SK-N-SH treated with all-trans-retinoic acid at 6 μM for 48 hours (cell line): Measurements from ENCODE around the gene SDK1.
A peak's percentile ranks its signal among the peaks of the same experiment; 100 is the strongest.

Experiments used
- ATAC-seq: fragments of 200-7000 bp; cut with Tn5 transposase; 3 replicates; pipeline ENCODE4 v1.9.1; 2020; ENCODE audit warnings: mild to moderate bottlenecking, moderate library complexity
- BACH2 ChIP-seq: fragments of 250-450 bp; sonication (Bioruptor Pico); IDR thresholded peaks from 2 replicates; pipeline ENCODE4 v1.9.0; 2021; ENCODE audit warnings: mild to moderate bottlenecking, borderline replicate concordance
- CSDC2 ChIP-seq: fragments of 250-450 bp; sonication (Bioruptor Pico); IDR thresholded peaks from 2 replicates; pipeline ENCODE4 v1.5.0; 2020; ENCODE audit warnings: mild to moderate bottlenecking, moderate library complexity
- ESRRG ChIP-seq: fragments of 250-450 bp; sonication (Bioruptor Pico); IDR thresholded peaks from 2 replicates; pipeline ENCODE4 v1.6.1; 2021; ENCODE audit warnings: mild to moderate bottlenecking
- GLIS3 ChIP-seq: fragments of 250-450 bp; sonication (Bioruptor Pico); IDR thresholded peaks from 2 replicates; pipeline ENCODE4 v1.5.0; 2020; ENCODE audit warnings: mild to moderate bottlenecking, moderate library complexity
- OSR1 ChIP-seq: fragments of 250-450 bp; sonication (Bioruptor Pico); IDR thresholded peaks from 2 replicates; pipeline ENCODE4 v1.8.0; 2022; ENCODE audit warnings: moderate library complexity, mild to moderate bottlenecking, inconsistent platforms
- RARB ChIP-seq: fragments of 250-450 bp; sonication (Bioruptor Pico); IDR thresholded peaks from 2 replicates; pipeline ENCODE4 v1.8.0; 2021; ENCODE audit warnings: mild to moderate bottlenecking, moderate library complexity
- SNAI2 ChIP-seq: fragments of 250-450 bp; sonication (Bioruptor Pico); IDR thresholded peaks from 2 replicates; pipeline ENCODE4 v1.5.0; 2020; ENCODE audit warnings: mild to moderate bottlenecking, moderate library complexity
- TCF4 ChIP-seq: fragments of 250-450 bp; sonication (Bioruptor Pico); IDR thresholded peaks from 2 replicates; pipeline ENCODE4 v1.8.0; 2021; ENCODE audit warnings: mild to moderate bottlenecking, moderate library complexity, borderline replicate concordance
- ZC3H10 ChIP-seq: fragments of 250-450 bp; sonication (Bioruptor Pico); IDR thresholded peaks from 2 replicates; pipeline ENCODE4 v1.5.1; 2021; ENCODE audit warnings: mild to moderate bottlenecking, moderate library complexity
- ZFP30 ChIP-seq: fragments of 450-650 bp; formaldehyde crosslinking; IDR thresholded peaks from 2 replicates; pipeline ENCODE4 v1.5.0; 2022; ENCODE audit warnings: mild to moderate bottlenecking, moderate library complexity
- ZNF565 ChIP-seq: fragments of 450-650 bp; formaldehyde crosslinking; conservative IDR thresholded peaks from 2 replicates; pipeline ENCODE4 v1.5.0; 2020; ENCODE audit warnings: low read depth, mild to moderate bottlenecking, moderate library complexity
- ZNF70 ChIP-seq: fragments of 450-650 bp; formaldehyde crosslinking; IDR thresholded peaks from 2 replicates; pipeline ENCODE4 v1.5.0; 2020; ENCODE audit warnings: mild to moderate bottlenecking, moderate library complexity
- ZNF8 ChIP-seq: fragments of 450-650 bp; formaldehyde crosslinking; IDR thresholded peaks from 2 replicates; pipeline ENCODE4 v1.5.0; 2020; ENCODE audit warnings: mild to moderate bottlenecking, moderate library complexity
- TF ChIP-seq, protein P1 (sequence below): fragments of 250-450 bp; sonication (Bioruptor Pico); IDR thresholded peaks from 2 replicates; pipeline ENCODE4 v1.5.0; 2020; ENCODE audit warnings: mild to moderate bottlenecking, moderate library complexity
- TF ChIP-seq, protein P2 (sequence below): fragments of 250-450 bp; sonication (Bioruptor Pico); IDR thresholded peaks from 2 replicates; pipeline ENCODE4 v1.8.0; 2021; ENCODE audit warnings: low read depth, mild to moderate bottlenecking, moderate library complexity, borderline replicate concordance
- TF ChIP-seq, protein P3 (sequence below): fragments of 250-450 bp; sonication (Bioruptor Pico); IDR thresholded peaks from 2 replicates; pipeline ENCODE4 v1.5.1; 2021; ENCODE audit warnings: mild to moderate bottlenecking, moderate library complexity
- TF ChIP-seq, protein P4 (sequence below): fragments of 250-450 bp; sonication (Bioruptor Pico); IDR thresholded peaks from 2 replicates; pipeline ENCODE4 v1.8.0; 2020; ENCODE audit warnings: mild to moderate bottlenecking, moderate library complexity, borderline replicate concordance

Gene SDK1

DNA sequence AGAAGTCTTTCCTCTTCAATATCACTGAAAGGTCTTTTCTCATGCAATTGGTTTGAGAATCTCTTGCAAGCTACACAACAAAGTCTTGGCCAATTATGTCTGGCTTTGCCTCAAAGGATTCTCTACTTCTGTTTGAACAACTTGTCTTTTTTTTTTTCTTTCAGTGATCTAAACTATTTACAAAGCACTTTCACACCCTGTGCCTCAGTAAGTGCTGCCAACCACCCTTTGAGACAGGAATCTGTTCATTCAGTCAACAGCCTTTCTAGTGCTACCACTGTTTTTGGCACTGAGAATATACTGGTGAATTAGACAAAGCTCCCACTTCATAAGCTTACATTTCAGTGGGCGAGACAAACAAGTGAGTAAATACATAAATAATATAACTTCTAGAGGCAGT lies 26.9 kb upstream of the SDK1 start:
- ATAC-seq = no peak
- no peak for TF ChIP-seq RARB (CRISPR knock-in tag)
- TF ChIP-seq, protein P1, sequence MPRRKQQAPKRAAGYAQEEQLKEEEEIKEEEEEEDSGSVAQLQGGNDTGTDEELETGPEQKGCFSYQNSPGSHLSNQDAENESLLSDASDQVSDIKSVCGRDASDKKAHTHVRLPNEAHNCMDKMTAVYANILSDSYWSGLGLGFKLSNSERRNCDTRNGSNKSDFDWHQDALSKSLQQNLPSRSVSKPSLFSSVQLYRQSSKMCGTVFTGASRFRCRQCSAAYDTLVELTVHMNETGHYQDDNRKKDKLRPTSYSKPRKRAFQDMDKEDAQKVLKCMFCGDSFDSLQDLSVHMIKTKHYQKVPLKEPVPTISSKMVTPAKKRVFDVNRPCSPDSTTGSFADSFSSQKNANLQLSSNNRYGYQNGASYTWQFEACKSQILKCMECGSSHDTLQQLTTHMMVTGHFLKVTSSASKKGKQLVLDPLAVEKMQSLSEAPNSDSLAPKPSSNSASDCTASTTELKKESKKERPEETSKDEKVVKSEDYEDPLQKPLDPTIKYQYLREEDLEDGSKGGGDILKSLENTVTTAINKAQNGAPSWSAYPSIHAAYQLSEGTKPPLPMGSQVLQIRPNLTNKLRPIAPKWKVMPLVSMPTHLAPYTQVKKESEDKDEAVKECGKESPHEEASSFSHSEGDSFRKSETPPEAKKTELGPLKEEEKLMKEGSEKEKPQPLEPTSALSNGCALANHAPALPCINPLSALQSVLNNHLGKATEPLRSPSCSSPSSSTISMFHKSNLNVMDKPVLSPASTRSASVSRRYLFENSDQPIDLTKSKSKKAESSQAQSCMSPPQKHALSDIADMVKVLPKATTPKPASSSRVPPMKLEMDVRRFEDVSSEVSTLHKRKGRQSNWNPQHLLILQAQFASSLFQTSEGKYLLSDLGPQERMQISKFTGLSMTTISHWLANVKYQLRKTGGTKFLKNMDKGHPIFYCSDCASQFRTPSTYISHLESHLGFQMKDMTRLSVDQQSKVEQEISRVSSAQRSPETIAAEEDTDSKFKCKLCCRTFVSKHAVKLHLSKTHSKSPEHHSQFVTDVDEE = no peak
- no peak for TF ChIP-seq OSR1 (CRISPR knock-in tag)
- TF ChIP-seq, protein P2, sequence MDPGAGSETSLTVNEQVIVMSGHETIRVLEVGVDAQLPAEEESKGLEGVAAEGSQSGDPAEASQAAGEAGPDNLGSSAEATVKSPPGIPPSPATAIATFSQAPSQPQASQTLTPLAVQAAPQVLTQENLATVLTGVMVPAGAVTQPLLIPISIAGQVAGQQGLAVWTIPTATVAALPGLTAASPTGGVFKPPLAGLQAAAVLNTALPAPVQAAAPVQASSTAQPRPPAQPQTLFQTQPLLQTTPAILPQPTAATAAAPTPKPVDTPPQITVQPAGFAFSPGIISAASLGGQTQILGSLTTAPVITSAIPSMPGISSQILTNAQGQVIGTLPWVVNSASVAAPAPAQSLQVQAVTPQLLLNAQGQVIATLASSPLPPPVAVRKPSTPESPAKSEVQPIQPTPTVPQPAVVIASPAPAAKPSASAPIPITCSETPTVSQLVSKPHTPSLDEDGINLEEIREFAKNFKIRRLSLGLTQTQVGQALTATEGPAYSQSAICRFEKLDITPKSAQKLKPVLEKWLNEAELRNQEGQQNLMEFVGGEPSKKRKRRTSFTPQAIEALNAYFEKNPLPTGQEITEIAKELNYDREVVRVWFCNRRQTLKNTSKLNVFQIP (CRISPR knock-in tag) = no peak
- no peak for TF ChIP-seq ZFP30 (CRISPR knock-in tag)
- TF ChIP-seq, protein P3, sequence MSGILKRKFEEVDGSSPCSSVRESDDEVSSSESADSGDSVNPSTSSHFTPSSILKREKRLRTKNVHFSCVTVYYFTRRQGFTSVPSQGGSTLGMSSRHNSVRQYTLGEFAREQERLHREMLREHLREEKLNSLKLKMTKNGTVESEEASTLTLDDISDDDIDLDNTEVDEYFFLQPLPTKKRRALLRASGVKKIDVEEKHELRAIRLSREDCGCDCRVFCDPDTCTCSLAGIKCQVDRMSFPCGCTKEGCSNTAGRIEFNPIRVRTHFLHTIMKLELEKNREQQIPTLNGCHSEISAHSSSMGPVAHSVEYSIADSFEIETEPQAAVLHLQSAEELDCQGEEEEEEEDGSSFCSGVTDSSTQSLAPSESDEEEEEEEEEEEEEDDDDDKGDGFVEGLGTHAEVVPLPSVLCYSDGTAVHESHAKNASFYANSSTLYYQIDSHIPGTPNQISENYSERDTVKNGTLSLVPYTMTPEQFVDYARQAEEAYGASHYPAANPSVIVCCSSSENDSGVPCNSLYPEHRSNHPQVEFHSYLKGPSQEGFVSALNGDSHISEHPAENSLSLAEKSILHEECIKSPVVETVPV = no peak
- TF ChIP-seq, protein P4, sequence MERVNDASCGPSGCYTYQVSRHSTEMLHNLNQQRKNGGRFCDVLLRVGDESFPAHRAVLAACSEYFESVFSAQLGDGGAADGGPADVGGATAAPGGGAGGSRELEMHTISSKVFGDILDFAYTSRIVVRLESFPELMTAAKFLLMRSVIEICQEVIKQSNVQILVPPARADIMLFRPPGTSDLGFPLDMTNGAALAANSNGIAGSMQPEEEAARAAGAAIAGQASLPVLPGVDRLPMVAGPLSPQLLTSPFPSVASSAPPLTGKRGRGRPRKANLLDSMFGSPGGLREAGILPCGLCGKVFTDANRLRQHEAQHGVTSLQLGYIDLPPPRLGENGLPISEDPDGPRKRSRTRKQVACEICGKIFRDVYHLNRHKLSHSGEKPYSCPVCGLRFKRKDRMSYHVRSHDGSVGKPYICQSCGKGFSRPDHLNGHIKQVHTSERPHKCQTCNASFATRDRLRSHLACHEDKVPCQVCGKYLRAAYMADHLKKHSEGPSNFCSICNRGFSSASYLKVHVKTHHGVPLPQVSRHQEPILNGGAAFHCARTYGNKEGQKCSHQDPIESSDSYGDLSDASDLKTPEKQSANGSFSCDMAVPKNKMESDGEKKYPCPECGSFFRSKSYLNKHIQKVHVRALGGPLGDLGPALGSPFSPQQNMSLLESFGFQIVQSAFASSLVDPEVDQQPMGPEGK (CRISPR knock-in tag) = no peak
- TF ChIP-seq BACH2 (CRISPR knock-in tag) = no peak
- no peak for TF ChIP-seq TCF4
- no peak for TF ChIP-seq GLIS3

DNA sequence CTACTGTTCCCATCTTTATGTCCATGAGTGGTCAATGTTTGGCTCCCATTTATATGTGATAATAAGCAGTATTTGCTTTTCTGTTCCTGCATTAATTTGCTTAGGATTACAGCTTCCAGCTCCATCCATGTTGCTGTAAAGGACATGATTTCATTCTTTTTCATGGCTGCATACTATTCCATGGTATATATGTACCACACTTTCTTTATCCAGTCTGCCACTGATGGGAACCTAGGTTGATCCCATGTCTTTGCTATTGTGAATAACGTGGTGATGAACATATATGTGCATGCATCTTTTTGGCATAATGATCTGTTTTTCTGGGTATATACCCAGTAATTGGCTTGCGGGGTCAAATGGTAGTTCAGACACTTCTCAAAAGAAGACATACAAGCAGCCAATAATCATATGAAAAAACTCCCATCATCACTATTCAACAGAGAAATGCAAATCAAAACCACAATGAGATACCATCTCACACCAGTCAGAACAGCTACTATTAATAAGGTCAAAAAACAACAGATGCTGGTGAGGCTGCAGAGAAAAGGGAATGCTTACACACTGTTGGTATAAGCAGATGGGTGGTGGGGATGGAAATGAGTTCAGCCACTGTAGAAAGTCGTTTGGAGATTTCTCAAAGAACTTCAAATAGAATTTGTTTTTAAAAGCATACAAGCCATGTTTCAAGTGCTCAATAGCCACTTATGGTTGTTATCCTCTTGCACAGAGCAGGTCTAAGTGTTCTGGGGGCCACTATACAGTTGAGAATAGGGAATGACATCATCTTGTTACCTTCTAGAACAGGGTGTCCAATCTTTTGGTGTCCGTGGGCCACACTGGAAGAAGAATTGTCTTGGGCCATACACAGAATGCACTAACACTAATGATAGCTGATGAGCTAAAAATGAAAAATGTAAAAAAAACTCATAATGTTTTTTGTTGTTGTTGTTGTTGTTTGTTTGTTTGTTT lies 23.2 kb upstream of the SDK1 start:
- no peak for ATAC-seq
- TF ChIP-seq ZNF70 (CRISPR knock-in tag) = no peak
- TF ChIP-seq ZC3H10 (CRISPR knock-in tag) = no peak
- TF ChIP-seq ZNF8 = peak; percentile 59; the same call in 1 of the 2 replicates
- no peak for TF ChIP-seq ZNF565 (CRISPR knock-in tag)
- TF ChIP-seq CSDC2 (CRISPR knock-in tag) = no peak
- TF ChIP-seq, protein P2 (CRISPR knock-in tag) = no peak

DNA sequence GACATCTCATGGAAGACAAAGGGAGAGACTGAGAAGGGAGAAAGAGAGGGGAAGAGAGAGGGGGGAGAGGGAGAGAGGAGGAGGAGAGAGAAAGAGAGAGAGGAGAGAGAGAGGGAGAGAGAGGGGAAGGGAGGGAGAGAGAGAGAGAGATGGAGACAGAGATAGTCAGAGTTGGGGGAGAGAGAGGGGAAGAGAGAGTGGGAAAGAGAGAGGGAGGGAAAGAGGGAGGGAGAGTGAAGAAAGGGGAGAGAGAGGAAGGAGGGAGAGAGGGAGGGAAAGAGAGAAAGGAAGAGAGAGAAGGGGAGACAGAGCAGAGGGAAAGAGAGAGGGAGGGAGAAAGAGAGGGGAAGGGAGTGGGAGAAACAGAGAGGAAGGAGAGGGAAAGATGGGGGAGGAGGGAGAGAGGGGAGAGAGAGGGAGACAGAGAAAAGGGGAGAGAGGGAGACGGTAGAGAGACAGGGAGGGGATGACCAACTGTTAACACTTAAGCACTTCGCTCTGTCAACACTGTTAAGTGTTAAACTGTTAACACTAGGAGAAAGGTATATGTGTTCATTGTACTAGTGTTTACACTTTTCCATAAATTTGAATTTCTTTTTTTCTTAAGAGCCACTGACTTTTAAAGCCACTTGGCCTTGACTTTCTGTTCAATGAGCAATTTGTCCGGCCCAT lies 21.8 kb upstream of the SDK1 start:
- ATAC-seq = no peak
- TF ChIP-seq RARB (CRISPR knock-in tag) (no peak), TCF4 (no peak), ZNF70 (CRISPR knock-in tag) (no peak)

DNA sequence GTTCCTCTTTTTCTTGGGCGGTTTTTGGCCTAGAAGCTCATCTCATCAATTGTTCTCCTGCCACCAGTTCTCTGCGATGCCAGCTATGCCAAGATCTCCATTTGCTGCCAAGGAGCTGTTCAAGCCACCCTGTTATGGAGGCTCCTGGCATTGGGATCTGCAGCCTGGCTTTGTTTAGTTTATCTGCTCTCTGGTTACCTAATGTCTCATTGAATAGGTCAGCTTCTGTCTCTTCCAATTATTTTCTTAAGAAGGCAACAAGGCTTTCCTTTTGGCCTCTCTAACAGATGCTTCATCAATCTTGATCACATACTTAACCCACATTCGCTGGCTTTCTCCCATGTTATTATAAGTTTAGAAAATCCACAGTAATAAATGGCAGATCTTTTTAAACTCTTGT lies 20.6 kb upstream of the SDK1 start:
- no peak for ATAC-seq
- TF ChIP-seq SNAI2 (CRISPR knock-in tag) (no peak), TCF4 (no peak), RARB (CRISPR knock-in tag) (no peak), ZNF8 (no peak), ESRRG (no peak)
- TF ChIP-seq, protein P3 = no peak
- TF ChIP-seq, protein P2 (CRISPR knock-in tag) = no peak
- TF ChIP-seq, protein P4 (CRISPR knock-in tag) = no peak
